Liver (tissue), 3 donors: ENCODE data around the gene CASQ2.

Experiments
- REST ChIP-seq: IDR thresholded peaks from 2 replicates; pipeline ENCODE4 v1.6.1; 2016; ENCODE audit warnings: antibody characterized with exemption, mild to moderate bottlenecking
- TAF1 ChIP-seq: conservative IDR thresholded peaks from 2 replicates; pipeline ENCODE4 v1.6.1; 2016; ENCODE audit warnings: antibody characterized with exemption, mild to moderate bottlenecking
- TF ChIP-seq, protein P1 (sequence below): fragments of 150-350 bp; IDR thresholded peaks from 2 replicates; pipeline ENCODE4 v1.5.1; 2017; ENCODE audit warnings: improper control_type of control experiment, low read depth, low read length; ENCODE audit not compliant: missing input control
- donor health status: healthy.
- donor health status: healthy.

DNA sequence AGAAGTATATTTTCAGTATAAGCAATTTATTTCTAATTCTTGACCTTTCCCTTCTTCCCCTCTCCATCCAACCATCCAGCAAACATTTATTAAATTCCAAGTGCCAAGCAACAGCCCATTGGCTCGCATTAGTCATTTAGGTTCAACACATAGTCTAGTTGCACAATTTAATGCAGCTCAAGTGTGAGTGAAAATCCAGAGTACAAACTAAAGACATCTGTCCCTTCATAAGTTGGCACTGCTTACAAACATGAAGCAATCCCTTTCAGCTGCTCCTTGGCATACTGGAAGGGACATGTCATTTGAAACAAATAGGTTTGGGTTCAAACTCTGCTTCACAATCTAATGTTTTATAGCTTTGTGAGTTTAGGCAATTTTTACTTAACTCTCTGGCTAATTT lies 10.7 kb downstream of the CASQ2 start:
- TF ChIP-seq REST (no peak), TAF1 (no peak)
- TF ChIP-seq, protein P1, sequence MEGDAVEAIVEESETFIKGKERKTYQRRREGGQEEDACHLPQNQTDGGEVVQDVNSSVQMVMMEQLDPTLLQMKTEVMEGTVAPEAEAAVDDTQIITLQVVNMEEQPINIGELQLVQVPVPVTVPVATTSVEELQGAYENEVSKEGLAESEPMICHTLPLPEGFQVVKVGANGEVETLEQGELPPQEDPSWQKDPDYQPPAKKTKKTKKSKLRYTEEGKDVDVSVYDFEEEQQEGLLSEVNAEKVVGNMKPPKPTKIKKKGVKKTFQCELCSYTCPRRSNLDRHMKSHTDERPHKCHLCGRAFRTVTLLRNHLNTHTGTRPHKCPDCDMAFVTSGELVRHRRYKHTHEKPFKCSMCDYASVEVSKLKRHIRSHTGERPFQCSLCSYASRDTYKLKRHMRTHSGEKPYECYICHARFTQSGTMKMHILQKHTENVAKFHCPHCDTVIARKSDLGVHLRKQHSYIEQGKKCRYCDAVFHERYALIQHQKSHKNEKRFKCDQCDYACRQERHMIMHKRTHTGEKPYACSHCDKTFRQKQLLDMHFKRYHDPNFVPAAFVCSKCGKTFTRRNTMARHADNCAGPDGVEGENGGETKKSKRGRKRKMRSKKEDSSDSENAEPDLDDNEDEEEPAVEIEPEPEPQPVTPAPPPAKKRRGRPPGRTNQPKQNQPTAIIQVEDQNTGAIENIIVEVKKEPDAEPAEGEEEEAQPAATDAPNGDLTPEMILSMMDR = no peak
